DMS 273 (cell line): ENCODE results near the gene HSBP1L1.

Experiments
- DNase-seq: peaks from one replicate; lab custom pipeline; 2025; ENCODE audit not compliant: unreplicated experiment; lab: John Stamatoyannopoulos, UW

The HSBP1L1 gene

GRCh38 chr18:79964330-79965118 is at the start of gene HSBP1L1:
Gene HSBP1L1 (plus strand): TSS chr18:79964643. CDS start chr18:79964736, 93 bp downstream.
- peak; percentile 84 for DNase-seq

GRCh38 chr18:79915161-79916127 is 49.0 kb upstream of the HSBP1L1 start:
- DNase-seq = no peak

DNA sequence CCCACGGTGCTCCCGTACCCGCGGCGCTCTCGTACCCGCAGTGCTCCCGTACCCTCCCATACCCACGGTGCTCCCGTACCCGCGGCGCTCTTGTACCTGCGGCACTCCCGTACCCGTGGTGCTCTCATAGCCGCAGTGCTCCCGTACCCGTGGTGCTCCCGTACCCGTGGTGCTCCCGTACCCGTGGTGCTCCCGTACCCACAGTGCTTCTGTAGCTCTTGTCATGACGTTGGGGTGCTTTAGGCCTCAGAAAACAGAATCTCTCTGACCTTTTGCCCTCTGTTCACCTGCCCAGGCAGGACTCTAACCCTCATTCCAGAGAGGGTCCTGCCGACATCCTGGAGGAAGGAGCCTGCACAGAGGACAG is 48.3 kb upstream of the HSBP1L1 start:
- no peak for DNase-seq

DNA sequence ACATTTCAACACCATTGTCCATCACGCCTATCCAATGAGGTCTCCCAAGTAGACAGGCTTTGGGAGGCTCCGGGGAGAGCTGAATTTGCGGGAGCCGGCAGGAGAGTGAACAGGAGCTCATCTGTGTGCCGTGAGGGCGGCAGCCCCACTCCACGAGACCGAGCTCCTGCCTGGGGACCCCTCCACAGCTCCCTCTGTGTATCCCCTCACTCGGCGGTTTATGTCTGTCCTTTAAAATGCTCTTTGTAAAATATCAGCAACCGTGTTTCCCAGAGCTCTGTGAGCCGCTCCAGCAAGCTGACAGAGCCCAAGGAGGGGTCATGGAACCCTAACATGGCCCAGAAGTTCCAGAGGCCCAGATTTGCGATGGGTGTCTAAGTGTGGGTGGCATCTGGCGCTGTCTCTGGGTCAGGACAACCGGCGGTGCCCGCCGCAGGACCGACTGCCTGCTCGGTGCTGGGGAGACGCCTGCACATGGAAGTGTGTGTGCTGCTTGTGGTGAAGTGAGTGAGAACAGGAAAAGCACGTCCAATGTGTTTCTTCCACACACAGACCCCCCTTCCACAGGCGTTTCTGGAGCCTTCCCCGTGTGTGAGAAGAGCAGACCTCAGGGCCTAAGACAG is 47.8 kb upstream of the HSBP1L1 start:
- DNase-seq = no peak

DNA sequence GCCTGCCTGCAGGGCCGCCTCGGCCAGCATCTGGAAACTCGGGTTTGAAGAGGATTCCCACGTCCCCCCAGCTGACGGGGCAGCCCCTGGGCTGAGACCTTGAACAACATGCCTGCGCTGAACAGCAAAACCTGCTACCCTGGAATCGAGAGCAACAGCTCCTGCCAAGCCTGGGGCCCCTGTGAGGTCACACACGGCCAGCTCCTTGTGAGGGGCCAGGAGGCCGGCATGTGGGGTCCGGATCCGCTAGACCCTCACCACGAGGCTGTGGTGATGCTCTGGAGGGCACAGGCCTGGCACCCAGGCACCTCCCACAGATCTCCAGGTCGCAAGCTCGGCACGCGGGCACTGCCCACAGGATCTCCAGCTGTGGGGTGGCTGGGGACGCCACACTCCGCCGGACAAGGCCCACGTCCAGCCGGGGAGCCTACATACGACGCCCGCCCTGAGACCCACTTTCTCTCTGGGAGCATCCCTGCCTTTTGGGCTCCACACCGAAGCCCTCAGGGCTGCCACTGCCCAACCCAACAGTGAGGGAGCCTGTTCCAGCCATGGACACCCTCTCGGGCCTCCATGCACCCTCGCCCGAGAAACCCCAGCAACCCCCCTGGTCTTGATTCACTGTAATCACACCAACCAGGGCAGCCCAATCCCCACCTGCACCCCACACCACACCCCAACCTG is 47.1 kb upstream of the HSBP1L1 start:
- DNase-seq = no peak

DNA sequence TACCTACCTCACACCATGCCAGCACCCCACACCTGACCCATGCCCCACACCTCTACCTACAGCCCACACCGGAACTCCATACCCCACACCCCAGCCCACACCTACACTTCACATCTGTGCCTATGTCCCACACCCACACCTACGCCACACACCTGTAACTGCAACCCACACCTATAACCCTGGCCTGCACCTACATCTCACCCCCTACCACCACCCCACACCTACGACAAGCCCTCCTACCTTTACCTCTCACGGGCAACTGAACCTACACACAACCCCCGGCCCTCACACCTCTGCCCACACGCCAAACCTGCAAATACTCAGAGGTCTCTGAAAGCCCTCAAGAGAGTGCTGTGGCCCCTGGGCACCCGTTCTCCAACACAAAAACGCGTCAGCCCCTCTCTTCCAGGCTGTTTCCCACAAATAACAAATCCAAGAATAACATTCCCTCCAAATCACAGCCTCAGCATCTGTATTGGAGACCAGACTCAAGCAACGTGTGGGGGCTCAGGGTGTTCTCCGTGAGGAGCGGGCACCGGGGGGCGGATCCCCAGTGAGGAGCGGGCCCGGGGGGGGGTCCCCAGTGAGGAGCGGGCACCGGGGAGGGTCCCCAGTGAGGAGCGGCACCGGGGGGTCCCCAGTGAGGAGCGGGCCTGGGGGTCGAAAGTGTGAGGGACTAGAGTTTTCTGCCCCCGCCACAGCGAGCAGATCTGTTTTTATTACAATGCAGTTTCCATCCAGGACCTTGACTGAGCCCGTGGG is 46.4 kb upstream of the HSBP1L1 start:
- no peak for DNase-seq

- DNase-seq = no peak
Observed at GRCh38 chr18:79918615-79919011, 45.8 kb upstream of the HSBP1L1 start.

DNA sequence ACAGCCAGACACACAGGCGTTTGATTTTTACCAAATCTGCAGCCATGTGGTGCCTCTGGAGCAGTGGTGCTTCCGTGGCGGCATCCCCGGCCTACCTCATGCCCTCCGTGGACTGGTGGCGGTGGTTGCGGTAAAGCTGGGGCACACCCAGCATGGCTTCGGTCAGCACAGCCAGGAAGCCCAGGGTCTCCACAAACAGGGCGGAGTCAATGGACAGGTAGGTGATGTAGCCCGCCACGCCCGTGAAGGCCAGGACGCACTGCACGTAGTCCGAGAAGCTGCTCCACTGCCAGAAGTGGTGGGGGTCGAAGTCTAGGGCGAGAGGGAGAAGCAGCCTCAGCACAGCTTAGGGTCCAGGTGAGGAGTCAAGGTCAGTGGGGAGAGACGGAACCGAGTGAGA is 45.4 kb upstream of the HSBP1L1 start:
- no peak for DNase-seq

DNA sequence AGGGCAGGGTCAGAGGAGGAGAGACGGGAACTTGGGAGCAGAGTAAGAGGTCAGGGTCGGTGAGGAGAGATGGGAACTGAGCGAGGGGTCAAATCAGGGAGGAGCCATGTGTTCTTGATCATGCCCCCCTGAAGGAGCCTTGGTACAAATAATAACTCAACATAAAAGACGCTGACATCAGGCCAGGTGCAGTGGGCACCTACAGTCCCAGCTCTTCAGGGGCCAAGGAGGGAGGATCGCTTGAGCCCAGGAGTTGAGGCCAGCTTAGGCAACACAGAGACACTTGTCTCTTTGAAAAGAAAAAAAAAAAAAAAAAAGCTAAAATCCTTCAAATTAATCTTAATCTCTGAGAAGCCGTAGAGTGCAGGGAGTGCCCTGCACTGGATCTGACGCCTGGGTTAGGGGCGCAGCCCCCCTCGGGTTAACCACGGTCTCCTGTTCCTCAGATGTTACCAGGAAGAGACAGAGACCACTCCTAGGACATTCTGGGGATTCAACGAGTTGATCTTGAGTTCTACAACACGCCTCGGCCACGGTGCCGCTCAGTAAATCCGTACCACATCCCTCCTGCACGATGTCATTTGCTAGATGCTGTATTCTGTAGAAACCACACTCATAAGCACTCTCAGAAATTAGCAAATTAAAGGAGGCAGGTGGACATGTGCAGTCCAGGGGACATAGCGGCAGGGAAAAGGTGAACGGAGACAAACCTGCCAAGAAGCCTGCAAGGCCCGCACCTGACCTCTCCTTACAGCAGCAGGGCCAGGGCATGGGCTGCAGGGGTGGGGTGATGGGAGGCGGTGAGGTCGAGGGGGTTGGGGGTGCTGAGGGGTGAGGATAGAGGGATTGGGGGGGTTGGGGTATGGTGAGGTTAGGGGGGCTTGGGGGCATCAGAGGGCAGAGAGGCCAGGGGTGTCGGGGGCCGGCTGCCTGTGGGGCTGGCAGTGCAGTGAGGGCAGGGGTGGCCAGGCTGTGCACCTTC is 42.2 kb upstream of the HSBP1L1 start:
- DNase-seq = no peak

- DNase-seq = no peak
Observed at GRCh38 chr18:79922971-79923411, 41.5 kb upstream of the HSBP1L1 start.

DNA sequence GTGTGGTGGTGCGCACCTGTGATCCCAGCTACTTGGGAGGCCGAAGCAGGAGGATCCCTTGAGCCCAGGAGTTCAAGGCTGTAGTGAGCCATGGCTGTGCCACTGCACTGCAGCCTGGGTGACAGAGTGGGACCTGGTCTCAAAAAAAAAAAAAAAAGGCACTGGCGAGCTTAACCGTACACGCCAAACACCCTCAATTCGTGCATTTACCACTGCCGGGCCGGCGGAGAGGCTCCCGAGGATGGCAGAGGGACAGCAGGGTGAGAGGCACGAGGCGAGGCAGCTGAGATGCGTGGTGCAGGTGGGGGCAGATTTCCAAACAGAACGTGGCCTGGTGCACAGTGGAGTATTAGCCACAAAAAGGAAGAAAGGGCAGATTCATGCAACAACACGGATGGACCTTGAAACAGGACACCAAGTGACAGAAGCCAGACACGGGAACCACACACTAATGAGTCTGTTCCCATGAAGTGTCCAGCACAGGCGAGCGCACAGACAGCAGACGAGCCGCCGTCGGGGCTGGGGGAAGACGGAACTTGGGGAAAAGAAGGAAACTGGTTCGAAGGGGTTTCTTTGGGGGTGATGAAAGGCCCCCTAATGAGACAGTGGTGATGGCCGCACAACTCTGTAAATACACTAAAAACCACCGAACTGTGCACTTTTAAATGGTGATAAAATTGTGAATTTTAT is 40.4 kb upstream of the HSBP1L1 start:
- DNase-seq = no peak

DNA sequence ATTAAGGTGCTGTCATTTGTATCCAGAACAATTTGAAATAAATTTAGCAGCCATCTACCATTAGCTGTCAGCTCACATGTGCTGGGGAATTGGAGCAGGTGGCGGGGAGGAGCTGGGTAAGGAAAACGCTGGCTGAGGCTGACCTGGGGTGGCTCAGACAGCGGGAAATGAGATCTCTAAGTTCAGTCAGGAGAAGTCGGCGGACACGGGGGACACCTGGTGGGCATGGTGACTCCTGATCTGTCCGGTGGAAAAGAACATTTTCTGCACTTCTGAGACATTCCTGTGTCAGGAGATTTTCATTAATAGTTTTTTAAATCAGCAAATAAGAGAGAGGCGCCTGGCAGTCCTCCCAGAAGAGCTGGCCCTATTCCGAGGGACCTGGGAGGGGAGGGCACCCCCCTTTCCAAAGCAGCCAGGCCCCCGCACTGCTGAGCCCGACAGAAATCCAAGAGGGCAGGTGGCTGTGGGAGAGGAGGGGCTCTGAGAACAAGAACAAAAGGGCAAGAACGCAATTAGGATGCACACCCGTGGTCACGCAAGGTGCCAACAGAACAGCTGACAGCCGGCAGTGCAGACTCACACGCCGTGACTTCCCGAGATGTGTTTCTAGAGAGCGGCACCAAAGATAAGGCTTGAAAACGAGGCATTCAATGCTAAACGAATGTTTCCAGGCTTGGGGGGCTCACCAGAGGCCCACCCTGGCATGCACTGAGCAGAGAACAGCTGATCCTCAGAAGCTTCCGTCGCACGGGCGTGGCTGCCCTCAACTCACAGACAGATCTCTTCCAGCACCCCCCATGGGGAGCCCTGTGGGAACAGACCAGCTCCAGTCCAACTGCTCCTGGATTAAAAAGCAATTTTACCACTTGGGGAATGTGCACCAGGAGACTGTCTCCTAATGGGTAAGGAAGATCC is 39.4 kb upstream of the HSBP1L1 start:
- peak; percentile 95 for DNase-seq

- DNase-seq = no peak
Observed at GRCh38 chr18:79926306-79926705, 38.1 kb upstream of the HSBP1L1 start.

DNA sequence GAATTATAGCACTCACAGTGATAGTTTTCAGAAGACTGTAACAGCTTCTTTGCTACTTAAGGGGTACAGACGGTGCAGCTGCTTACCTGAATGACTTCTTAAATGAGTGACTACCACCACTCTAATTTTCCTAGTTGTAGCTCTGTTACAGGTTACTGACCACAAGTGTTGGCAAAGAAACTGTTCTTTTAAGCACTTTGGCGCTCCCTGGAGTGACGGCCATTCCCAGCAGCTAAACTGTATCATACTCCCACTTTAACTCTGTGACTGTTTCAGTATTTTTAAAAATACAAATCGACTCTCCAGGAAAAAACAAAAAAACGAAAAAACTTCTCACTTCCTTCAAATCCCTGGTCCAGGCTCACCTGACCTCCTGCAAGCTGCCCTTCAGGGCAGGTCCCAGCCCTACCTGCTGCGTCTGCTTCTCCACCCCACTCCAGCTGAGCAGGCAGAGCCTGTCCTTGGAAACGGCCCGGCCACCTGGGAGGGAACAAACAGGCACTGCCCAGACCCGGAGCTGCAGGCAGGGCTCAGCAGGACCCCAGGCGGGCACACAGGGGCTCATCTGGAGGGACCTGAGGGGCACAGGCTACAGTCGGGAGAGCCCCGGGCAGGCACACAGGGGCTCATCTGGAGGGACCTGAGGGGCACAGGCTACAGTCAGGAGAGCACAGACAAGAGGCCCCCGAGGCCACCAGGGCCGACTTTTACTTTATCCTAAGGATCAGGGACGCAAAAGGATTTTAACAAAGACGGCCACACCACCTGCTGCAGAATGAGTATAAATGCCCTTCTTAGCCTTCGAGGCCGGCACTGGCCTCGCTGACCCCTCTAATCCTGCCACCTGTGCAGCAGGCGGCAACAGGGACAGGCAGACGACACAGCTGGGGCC is 37.5 kb upstream of the HSBP1L1 start:
- no peak for DNase-seq

DNA sequence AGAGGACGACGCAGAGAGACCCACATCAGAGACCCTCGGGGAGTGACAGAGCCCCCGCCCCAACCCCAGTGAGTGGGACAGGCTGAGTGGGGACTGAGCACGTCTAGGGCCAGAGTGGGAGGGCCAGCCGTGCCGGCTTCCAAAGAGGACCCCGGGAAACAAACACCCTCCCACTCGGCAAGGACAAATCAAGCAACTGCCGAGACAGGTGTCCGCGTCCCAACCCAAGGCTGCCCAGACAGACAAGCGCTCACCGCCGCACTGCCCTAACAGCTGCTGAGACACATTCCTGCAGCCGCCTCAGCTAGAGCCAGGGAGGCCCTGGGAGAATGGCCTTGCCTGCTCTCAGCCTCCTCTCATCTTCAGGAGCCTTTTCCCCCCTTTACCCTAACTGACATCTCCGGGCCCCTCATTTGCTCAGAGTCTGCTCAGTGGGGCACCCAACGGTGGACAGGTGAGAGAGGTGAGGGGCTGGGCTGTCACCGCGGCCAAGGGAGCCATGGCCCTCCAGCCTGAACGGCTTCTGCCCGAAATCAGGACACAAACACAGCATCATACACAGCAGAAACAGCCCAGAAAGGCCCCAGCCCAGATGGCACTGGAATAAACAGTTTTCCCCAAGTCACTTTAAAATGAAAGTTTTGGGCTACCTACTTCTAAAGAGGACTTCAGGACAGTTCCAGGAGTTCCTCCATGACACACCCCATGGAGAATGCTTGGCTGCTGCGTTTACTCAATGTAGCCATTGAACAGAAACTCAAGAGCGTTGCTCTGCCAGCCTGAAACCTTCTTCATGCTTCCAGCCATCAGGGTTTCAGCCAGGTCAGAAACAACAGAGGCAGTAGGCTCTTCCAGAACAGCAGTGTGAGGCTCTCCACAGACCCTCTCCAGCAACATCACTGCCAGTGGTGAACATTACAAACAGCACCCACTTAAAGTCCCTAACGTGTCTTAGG is 36.6 kb upstream of the HSBP1L1 start:
- no peak for DNase-seq
